Activated T-cell treated with anti-CD3 and anti-CD28 coated beads, Interleukin-2, amount 50 U/mL, for 24 hours (primary cell): ENCODE data around the gene TOR2A.
A peak's percentile ranks its signal among the peaks of the same experiment; 100 is the strongest.

Experiments
- DNase-seq: peaks from one replicate; pipeline ENCODE4 v3.0.0-alpha.2; 2020
- H3K27ac Mint-ChIP-seq: 2 replicates; pipeline ENCODE4 v1.8.0; 2020; ENCODE audit warnings: mild to moderate bottlenecking, mixed read lengths
- H3K27me3 Mint-ChIP-seq: 2 replicates; pipeline ENCODE4 v1.8.0; 2020; ENCODE audit warnings: mixed read lengths
- H3K36me3 Mint-ChIP-seq: 2 replicates; pipeline ENCODE4 v1.8.0; 2020; ENCODE audit warnings: low read depth, mixed read lengths
- H3K4me1 Mint-ChIP-seq: 2 replicates; pipeline ENCODE4 v1.8.0; 2020; ENCODE audit warnings: low read depth, mixed read lengths
- H3K4me3 Mint-ChIP-seq: 2 replicates; pipeline ENCODE4 v1.8.0; 2020; ENCODE audit warnings: mild to moderate bottlenecking, moderate library complexity, mixed read lengths
- H3K9me3 Mint-ChIP-seq: 2 replicates; pipeline ENCODE4 v1.8.0; 2020; ENCODE audit warnings: mixed read lengths

Gene TOR2A

DNA sequence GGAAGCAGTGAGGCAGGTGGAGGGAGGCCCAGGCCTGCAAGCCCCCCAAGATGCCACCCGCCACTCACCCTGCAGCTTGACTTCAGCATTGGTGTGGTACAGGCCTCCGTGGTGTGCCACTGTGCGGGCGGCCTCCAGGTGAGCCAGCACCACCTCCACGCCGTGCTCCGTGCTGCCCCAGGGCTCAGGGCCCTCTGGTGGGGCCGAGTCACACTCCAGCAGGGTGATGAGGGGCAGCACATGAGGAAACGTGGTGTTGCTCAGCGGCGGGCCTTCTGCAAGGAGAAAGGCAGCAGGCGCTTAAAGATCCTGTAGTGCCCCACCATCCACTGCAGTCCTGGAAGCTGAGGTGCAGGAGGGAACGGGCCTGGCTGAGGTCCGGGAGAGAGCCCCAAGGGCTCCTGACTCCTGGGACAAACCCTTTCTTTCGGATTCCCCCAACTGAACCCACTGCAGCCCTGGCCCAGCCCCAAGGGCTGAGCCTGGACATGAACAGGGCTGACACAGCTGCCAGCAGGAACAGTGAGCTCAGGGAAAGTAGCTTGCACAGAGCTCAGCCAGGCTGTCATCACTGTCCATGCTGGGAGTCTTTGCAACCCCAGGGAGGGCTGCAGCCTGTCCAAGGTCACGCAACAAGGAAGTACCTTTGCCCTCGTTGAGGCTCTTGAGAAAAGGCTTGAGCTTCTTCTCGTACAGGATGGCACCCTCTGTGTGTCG, 4.7 kb upstream of the TOR2A start:
- H3K27me3 Mint-ChIP-seq: no peaks in the 10 kb centered on the region
- H3K27ac Mint-ChIP-seq: no peak overlapping the region
- no peak for DNase-seq
- H3K4me1 Mint-ChIP-seq: peaks cover 10% of the 10 kb centered on the region
- H3K9me3 Mint-ChIP-seq: no peaks in the 10 kb centered on the region
- H3K36me3 Mint-ChIP-seq: peaks cover 34% of the 10 kb centered on the region
- no peak overlapping the region for H3K4me3 Mint-ChIP-seq

DNA sequence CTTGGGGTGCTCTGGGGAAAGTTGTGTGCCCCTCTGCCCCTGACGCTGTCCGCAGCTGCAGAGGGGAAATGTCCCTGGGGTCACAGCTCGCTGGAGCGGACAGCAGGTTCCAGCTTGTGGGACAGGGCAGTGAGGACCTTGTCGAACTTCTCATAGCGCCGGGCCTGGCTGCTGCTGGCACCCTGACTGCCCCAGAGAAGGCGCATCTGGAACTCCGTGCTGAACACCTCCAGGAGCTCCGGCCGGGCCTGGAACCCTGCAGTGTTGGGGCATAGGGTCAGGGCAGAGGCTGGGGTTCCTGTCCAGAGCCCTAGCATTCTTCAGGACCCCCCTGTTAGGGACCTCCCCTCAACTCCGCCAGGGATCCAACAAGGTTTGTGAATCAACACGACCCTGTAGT, 3.6 kb upstream of the TOR2A start:
- Mint-ChIP-seq H3K36me3 (peaks cover 31% of the 10 kb centered on the region), H3K27ac (no peak overlapping the region), H3K4me1 (peaks cover 19% of the 10 kb centered on the region), H3K27me3 (no peaks in the 10 kb centered on the region), H3K4me3 (no peak overlapping the region), H3K9me3 (no peaks in the 10 kb centered on the region)
- no peak for DNase-seq

DNA sequence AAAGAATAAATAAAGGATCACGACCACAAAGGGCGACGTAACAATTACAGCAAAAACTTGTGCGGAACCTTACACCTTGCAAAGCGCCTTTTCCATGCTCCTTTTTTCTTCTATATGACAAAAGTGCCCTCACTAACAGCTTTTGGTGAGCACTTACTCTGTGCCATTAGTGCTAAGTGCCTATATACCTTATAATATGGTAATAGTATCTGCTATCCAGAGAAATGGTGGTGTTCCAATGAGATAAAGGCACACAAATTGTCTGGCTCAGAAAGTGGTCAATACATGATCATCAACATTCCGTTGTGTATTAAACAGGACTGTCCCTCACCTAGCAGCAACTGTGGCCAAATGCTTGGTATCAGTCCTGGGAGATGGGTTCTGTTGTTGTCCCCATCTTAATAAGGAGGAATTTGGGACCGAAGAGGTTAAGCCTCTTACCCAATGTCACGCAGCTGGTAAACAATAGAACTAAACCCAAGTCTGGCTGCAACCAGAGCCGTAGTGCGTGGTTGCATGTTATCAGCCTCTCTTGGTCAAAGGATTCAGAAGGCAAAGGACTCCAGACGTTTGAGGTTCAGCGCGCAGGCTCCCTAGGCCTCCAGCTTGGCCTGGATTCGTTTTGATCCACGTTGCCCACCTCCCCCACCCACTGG, 564 bp upstream of the TOR2A start:
- no peaks in the 10 kb centered on the region for H3K27me3 Mint-ChIP-seq
- no peak for DNase-seq
- no peaks in the 10 kb centered on the region for H3K9me3 Mint-ChIP-seq
- H3K27ac Mint-ChIP-seq: peak overlapping the region; percentile 94
- H3K4me3 Mint-ChIP-seq: peak overlapping the region; percentile 80
- peaks cover 27% of the 10 kb centered on the region for H3K36me3 Mint-ChIP-seq
- peaks cover 22% of the 10 kb centered on the region for H3K4me1 Mint-ChIP-seq

DNA sequence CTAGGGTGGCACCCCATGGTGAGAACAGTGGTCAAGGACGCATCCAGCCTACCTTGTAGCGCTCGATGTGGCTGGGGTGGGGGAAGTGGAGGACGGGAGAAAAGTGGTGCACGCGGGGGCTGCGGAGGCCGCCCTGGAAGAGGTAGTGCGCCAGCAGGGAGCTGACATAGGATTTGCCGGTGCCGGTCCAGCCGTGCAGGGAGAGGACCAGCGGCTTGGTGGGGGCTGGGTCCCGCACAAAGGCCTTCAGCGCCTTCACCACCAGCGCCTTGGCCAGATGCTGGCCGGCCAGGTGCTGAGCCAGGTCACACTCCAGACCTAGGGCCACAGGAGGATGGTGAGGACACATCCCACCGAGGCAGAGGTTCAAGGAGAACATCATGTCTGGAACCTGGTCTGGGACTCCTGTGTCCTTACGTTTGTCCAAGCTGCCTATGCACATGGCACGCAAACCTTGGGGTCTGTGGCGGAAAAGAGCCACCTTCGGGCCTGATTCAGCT, 797 bp downstream of the TOR2A start:
- Mint-ChIP-seq H3K4me1 (peaks cover 22% of the 10 kb centered on the region), H3K4me3 (peak overlapping the region; percentile 80), H3K27me3 (no peaks in the 10 kb centered on the region), H3K9me3 (no peaks in the 10 kb centered on the region), H3K27ac (peak overlapping the region; percentile 88), H3K36me3 (peaks cover 25% of the 10 kb centered on the region)
- DNase-seq: no peak

DNA sequence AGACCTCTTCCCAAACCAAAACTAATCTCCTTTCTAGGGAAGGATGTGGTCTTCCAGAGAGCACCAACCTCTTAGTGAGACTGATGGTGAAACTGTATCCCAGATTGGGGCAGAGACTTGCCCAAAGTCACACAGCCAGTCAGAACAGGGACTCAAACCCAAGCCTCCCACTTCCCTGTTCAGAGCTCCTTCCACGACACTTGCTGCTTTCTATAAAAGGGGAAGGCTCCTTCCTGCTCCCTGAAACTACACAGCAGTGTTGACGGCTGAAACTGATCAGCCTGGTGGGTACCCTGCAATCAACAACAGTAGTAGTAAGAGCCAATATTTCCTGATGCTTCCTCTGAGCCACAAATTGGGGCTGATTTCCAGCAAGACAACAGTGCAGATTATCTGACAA, 1.5 kb downstream of the TOR2A start:
- H3K4me3 Mint-ChIP-seq: peak overlapping the region; percentile 80
- no peak for DNase-seq
- H3K4me1 Mint-ChIP-seq: peaks cover 22% of the 10 kb centered on the region
- H3K27me3 Mint-ChIP-seq: no peaks in the 10 kb centered on the region
- peak overlapping the region; percentile 88 for H3K27ac Mint-ChIP-seq
- peaks cover 19% of the 10 kb centered on the region for H3K36me3 Mint-ChIP-seq
- H3K9me3 Mint-ChIP-seq: no peaks in the 10 kb centered on the region

DNA sequence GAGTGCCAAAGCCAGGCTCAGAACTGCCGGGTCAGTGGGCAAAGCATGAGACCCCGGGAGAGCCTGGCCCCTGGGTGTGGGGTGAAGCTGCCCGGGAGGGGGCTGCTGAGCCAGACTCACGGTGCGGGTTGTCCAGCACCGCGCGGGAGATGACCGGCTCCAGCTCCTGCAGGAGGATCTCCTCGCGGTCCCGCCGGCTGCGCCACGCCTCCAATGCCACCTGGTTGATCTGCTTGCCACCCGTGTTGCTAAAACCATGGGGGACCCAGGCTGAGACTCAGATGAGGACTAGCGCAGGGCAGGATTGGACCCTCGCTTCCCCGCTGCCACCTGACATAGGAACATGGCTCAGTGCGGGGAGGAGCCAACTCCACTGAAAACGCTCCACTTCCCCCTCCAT, 2.6 kb downstream of the TOR2A start:
- Mint-ChIP-seq H3K9me3 (no peaks in the 10 kb centered on the region), H3K27ac (no peak overlapping the region), H3K4me1 (peaks cover 22% of the 10 kb centered on the region), H3K36me3 (peaks cover 10% of the 10 kb centered on the region), H3K4me3 (no peak overlapping the region), H3K27me3 (no peaks in the 10 kb centered on the region)
- no peak for DNase-seq

DNA sequence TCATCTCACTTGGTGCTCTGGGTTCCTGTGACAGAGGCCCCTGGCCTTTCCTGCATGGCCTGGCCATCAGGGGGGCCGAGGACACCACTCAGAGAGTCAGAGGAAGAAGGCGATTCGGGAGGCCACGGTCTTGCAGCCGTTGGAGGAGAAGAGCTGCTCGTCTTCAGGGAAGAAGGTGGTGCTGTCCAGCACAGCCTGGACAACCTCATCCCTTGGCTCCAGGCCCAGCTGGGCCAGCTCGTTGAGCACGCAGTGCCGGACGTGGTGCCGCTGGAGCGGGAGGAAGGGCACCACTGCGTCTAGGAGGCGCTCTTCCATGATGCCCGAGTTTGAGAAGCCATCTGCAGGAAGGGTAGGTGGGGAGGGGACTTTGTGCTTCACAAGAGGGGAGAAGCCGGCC, 3.2 kb downstream of the TOR2A start:
- peaks cover 10% of the 10 kb centered on the region for H3K36me3 Mint-ChIP-seq
- no peak overlapping the region for H3K4me3 Mint-ChIP-seq
- no peak for DNase-seq

DNA sequence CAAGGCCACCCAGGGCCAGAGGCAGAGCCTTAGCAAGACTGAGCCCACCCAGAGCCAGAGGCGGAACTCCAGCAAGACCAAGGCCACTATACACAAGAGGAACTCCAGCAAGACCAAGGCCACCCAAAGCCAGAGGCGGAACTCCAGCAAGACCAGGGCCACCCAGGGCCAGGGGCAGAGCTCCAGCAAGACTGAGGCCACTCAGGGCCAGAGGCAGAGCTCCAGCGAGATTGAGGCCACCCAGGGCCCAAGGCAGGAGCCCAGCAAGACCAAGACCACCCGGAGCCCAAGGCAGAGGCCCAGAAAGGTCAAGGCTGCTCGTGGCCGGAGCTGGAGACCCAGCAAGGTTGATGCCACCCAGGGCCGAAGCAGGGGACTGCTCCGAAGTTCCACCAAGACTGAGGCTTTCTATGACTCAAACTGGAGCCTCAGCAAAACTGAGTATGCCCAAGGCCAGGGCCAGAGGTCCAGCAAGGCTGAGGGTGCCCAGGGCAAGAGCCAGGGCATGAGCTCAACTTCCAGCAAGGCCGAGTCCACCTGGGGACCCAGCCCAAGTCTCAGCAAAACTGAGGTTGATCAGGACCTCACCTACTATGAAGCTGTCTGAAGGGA, 4.2 kb downstream of the TOR2A start:
- DNase-seq: no peak
- H3K36me3 Mint-ChIP-seq: peaks cover 10% of the 10 kb centered on the region
- H3K4me1 Mint-ChIP-seq: peaks cover 19% of the 10 kb centered on the region
- H3K27ac Mint-ChIP-seq: no peak overlapping the region
- H3K9me3 Mint-ChIP-seq: no peaks in the 10 kb centered on the region
- H3K4me3 Mint-ChIP-seq: no peak overlapping the region
- H3K27me3 Mint-ChIP-seq: no peaks in the 10 kb centered on the region

More for the DNA sequence above, 3.2 kb downstream of the TOR2A start:
- Mint-ChIP-seq H3K4me1 (peaks cover 19% of the 10 kb centered on the region), H3K27me3 (no peaks in the 10 kb centered on the region), H3K9me3 (no peaks in the 10 kb centered on the region), H3K27ac (no peak overlapping the region)

DNA sequence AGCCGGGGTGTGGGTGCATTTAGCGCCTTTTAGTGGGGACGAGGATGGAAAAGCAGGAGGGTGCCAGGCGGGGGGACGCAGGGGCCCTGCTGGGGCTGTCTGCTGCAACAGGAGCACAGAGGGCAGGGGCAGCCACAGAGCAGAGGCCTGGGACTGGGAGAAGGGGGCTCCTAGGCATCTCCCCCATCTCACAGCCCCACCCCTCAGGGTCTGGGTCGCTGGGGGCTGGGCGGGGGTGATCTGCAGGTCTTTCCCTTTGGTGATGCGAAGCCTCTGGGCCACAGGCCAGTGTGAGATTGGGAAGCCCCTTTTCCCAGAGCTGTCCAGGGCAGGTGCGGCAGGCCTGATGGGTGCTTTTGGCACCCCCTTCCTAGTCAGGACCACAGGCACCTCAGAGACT, 4.8 kb downstream of the TOR2A start:
- Mint-ChIP-seq H3K27me3 (no peaks in the 10 kb centered on the region), H3K4me1 (peaks cover 13% of the 10 kb centered on the region), H3K36me3 (peaks cover 10% of the 10 kb centered on the region), H3K9me3 (no peaks in the 10 kb centered on the region), H3K27ac (no peak overlapping the region), H3K4me3 (no peak overlapping the region)
- no peak for DNase-seq

DNA sequence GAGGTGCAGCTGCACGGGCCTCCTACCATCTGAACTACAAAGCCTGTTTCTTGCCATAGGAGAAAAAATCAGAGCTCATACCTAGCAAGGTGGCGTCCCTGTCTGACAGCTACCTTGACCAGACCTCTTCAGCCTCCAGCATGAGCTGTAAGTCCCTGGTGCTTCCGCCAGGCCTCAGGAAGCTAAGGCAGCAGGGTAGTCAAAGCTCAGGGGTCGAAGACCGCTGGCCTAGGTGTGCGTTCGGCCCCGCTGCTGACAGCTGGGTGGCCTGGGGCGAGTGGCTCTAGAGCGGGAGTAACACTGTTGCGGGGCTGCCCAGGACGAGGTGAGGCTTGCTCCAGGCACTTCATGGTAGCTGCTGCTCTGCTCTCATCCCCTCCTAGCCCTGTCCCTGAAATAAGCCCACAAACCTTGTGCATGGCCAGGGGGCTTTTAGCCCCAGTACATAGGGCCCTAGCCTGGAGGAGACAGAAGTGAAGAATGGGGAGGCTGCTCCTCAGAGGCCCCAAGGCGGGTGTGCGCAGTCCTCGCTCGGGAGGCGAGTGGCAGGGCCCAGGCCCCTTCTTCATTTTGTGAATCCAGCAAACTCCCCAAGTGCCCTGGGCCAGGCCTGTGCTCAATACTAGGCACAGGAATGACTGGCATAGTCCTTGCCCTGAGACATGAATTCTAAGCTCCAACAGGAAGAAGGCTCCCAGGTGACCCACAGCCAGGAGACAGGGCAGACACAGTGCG, 5.4 kb downstream of the TOR2A start:
- no peak overlapping the region for H3K4me3 Mint-ChIP-seq
- H3K9me3 Mint-ChIP-seq: no peaks in the 10 kb centered on the region
- no peak for DNase-seq
- peaks cover 12% of the 10 kb centered on the region for H3K4me1 Mint-ChIP-seq
- no peaks in the 10 kb centered on the region for H3K27me3 Mint-ChIP-seq
- no peak overlapping the region for H3K27ac Mint-ChIP-seq
- peaks cover 10% of the 10 kb centered on the region for H3K36me3 Mint-ChIP-seq

DNA sequence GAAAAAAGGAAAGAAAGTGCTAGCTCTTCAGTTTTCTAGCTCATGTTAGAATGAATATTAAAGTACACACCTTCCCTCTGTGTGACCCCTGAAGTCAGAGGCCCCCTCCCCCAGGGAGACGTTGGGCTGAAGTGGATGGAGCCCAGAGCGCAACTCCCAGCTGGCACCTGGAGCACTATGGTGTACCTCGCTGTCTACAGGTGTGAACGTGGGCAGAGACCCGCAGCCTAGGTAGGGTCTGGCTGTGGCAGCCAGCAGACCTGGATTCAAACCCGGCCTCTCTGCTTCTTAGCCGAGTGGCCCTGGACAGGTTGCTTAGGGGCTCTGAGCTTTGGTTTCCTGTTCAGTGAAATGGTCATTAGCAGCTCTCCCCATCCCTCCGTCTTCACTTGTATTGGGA, 6.3 kb downstream of the TOR2A start:
- Mint-ChIP-seq H3K9me3 (no peaks in the 10 kb centered on the region), H3K36me3 (peaks cover 10% of the 10 kb centered on the region), H3K27ac (no peak overlapping the region), H3K27me3 (no peaks in the 10 kb centered on the region), H3K4me1 (peaks cover 4% of the 10 kb centered on the region), H3K4me3 (no peak overlapping the region)
- no peak for DNase-seq

DNA sequence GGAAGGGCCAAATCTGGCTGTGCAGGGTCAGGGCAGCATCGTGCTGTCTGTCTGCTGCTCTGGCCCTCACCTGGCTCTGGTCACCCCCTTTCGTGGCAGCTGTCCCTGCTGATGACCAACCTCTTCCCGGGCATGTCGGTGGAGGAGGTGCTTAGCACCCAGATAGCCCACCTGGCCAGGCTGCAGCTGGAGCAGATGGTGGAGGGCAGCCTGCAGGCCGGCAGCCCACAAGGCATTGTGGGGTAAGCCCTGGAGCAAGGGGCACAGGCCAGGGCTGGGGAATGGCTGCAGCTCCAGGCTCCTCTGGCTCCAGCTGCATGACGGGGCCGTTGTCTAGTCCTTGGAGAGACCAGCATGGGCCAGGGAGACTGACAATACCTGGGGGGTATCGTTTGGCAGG, 8.2 kb downstream of the TOR2A start:
- no peak overlapping the region for H3K4me3 Mint-ChIP-seq
- H3K9me3 Mint-ChIP-seq: no peaks in the 10 kb centered on the region
- H3K27ac Mint-ChIP-seq: no peak overlapping the region
- H3K36me3 Mint-ChIP-seq: peaks cover 4% of the 10 kb centered on the region
- no peaks in the 10 kb centered on the region for H3K27me3 Mint-ChIP-seq
- DNase-seq: no peak
- no peaks in the 10 kb centered on the region for H3K4me1 Mint-ChIP-seq

DNA sequence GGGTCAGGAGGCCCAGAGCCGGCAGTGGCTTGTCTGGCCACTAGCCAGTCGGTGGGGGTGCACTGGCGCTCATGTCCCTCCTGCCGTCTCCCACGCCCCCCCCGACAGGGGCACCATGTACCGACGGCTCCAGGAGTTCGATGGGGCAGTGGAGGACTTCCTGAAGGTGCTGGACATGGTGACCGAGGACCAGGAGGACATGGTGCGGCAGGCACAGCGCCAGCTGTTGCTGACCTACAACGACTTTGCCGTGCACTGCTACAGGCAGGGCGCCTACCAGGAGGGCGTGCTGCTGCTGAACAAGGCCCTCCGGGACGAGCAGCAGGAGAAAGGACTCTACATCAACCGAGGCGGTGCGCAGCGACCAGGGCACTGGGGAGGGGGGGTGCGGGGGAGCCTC, 11.1 kb downstream of the TOR2A start:
- Mint-ChIP-seq H3K27me3 (no peaks in the 10 kb centered on the region), H3K4me1 (peaks cover 20% of the 10 kb centered on the region), H3K27ac (no peak overlapping the region), H3K4me3 (no peak overlapping the region), H3K9me3 (no peaks in the 10 kb centered on the region), H3K36me3 (no peaks in the 10 kb centered on the region)
- DNase-seq: no peak

DNA sequence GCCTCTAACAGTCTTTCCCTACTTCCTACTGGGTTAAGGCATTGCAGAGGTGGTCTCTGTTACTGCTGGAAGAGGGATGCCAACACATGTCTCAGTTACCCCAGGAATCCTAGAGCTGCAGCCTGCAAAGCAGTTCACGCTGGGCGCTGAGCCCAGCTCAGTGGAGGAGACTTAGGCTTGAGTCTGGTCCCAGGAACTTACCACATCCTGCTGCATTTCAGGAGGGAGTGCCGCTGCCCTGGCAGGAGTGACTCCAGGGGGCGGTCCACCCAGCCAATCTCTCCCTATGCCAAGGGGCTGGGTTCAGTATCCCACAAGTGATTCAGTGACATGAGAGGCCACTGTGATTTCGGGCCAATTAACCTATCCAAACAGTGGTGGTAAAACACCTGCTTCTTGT, 11.7 kb downstream of the TOR2A start:
- Mint-ChIP-seq H3K9me3 (no peaks in the 10 kb centered on the region), H3K27me3 (no peaks in the 10 kb centered on the region), H3K27ac (no peak overlapping the region), H3K4me1 (peaks cover 20% of the 10 kb centered on the region), H3K4me3 (no peak overlapping the region), H3K36me3 (no peaks in the 10 kb centered on the region)
- no peak for DNase-seq
